CD14-positive monocyte (primary cell): Measurements from ENCODE around the gene APH1B. TPM values are rescaled to one million over a fixed set of nuclear protein-coding genes. Genes with fewer than 3 reads are reported as not detected.
"Not testable (repeated sequence)": the region's sequence is repeated elsewhere in the genome, so short reads cannot be mapped to it uniquely, and the experiment has no call there.

ENCODE experiments used
- DNase-seq, 3 donors: peaks; one replicate each; pipeline ENCODE4 v3.0.0-alpha.2; 2011 to 2022
- H2AFZ ChIP-seq: 2 replicates; pipeline ENCODE4 v1.6.0; 2012; ENCODE audit warnings: mild to moderate bottlenecking, low read depth, low read length, inconsistent platforms; ENCODE audit not compliant: insufficient read depth, poor library complexity, severe bottlenecking
- H3K27ac ChIP-seq, 2 donors: 1 replicate in 1 of 2; 2 replicates in 1 of 2; pipeline ENCODE4 v1.5.1; 2012 to 2013; ENCODE audit warnings: low read length in 2 of 2, control low read depth in 1 of 2, inconsistent platforms in 1 of 2, low read depth in 1 of 2, mild to moderate bottlenecking in 1 of 2
- H3K27me3 ChIP-seq, 2 donors: one replicate each; pipeline versions ENCODE4 v1.6.0 to v1.6.1; 2011 to 2013; ENCODE audit warnings: low read length in 2 of 2; ENCODE audit not compliant: control insufficient read depth in 2 of 2, insufficient read depth in 2 of 2
- H3K36me3 ChIP-seq, 2 donors: replicated peaks in 1 of 2; 1 replicate in 1 of 2; 2 replicates in 1 of 2; pipeline versions ENCODE4 v1.5.1 to v1.6.1; 2012 to 2013; ENCODE audit warnings: low read length in 2 of 2, control low read depth in 1 of 2, inconsistent platforms in 1 of 2, mild to moderate bottlenecking in 1 of 2; ENCODE audit not compliant: insufficient read depth in 2 of 2, control insufficient read depth in 1 of 2
- H3K4me1 ChIP-seq, 2 donors: 1 replicate in 1 of 2; 2 replicates in 1 of 2; pipeline versions ENCODE4 v1.5.1 to v1.6.1; 2012 to 2013; ENCODE audit warnings: low read length in 2 of 2, control low read depth in 1 of 2, inconsistent platforms in 1 of 2, mild to moderate bottlenecking in 1 of 2, moderate library complexity in 1 of 2; ENCODE audit not compliant: insufficient read depth in 2 of 2, control insufficient read depth in 1 of 2
- H3K4me2 ChIP-seq: replicated peaks from 2 replicates; pipeline ENCODE3; 2012; ENCODE audit warnings: low read length, moderate library complexity, mild to moderate bottlenecking; ENCODE audit not compliant: poor library complexity, severe bottlenecking; ENCODE audit errors: extremely low read depth
- H3K4me3 ChIP-seq, 3 experiments: fragments of 200-600 bp in 1 of 3; sonication (generic) in 1 of 3; replicated peaks in 1 of 3; 1 replicate in 2 of 3; 2 replicates in 1 of 3; pipeline ENCODE4 v1.5.1; 2011 to 2013; ENCODE audit warnings: low read length in 3 of 3, mild to moderate bottlenecking in 3 of 3, control low read depth in 2 of 3, low read depth in 2 of 3, inconsistent platforms in 1 of 3, moderate library complexity in 1 of 3
- H3K79me2 ChIP-seq: 2 replicates; pipeline ENCODE4 v1.6.0; 2012; ENCODE audit warnings: mild to moderate bottlenecking, control low read depth, inconsistent platforms, low read length, moderate library complexity; ENCODE audit not compliant: insufficient read depth
- H3K9ac ChIP-seq: 2 replicates; pipeline ENCODE4 v1.6.0; 2017; ENCODE audit warnings: low read length, mild to moderate bottlenecking; ENCODE audit not compliant: insufficient read depth, poor library complexity, severe bottlenecking
- H3K9me3 ChIP-seq, 2 donors: replicated peaks in 1 of 2; 1 replicate in 1 of 2; 2 replicates in 1 of 2; pipeline versions ENCODE4 v1.5.1 to v1.6.1; 2012 to 2013; ENCODE audit warnings: low read length in 2 of 2, control low read depth in 1 of 2; ENCODE audit not compliant: control insufficient read depth in 1 of 2, insufficient read depth in 1 of 2
- H4K20me1 ChIP-seq: 2 replicates; pipeline ENCODE4 v1.6.0; 2012; ENCODE audit warnings: mild to moderate bottlenecking, low read length, control low read depth, moderate library complexity; ENCODE audit not compliant: insufficient read depth
- H3K27ac Mint-ChIP-seq, 7 donors: one replicate each; pipeline ENCODE4 v1.8.0; 2020; ENCODE audit warnings: mild to moderate bottlenecking in 7 of 7, mixed read lengths in 7 of 7, moderate library complexity in 6 of 7, inconsistent platforms in 2 of 7
- H3K27me3 Mint-ChIP-seq, 3 donors: one replicate each; pipeline ENCODE4 v1.8.0; 2021 to 2022; ENCODE audit warnings: low read depth in 3 of 3, mild to moderate bottlenecking in 3 of 3, mixed read lengths in 3 of 3, moderate library complexity in 3 of 3, inconsistent platforms in 1 of 3
- H3K36me3 Mint-ChIP-seq, 2 donors: one replicate each; pipeline ENCODE4 v1.8.0; 2020; ENCODE audit warnings: mixed read lengths in 2 of 2, inconsistent platforms in 1 of 2, mild to moderate bottlenecking in 1 of 2
- H3K4me1 Mint-ChIP-seq: one replicate; pipeline ENCODE4 v1.8.0; 2020; ENCODE audit warnings: mild to moderate bottlenecking, mixed read lengths
- H3K4me3 Mint-ChIP-seq, 2 donors: one replicate each; pipeline ENCODE4 v1.8.0; 2020; ENCODE audit warnings: mild to moderate bottlenecking in 2 of 2, mixed read lengths in 2 of 2, moderate library complexity in 1 of 2
- H3K9me3 Mint-ChIP-seq, 7 donors: one replicate each; pipeline ENCODE4 v1.8.0; 2020 to 2022; ENCODE audit warnings: mixed read lengths in 7 of 7, mild to moderate bottlenecking in 6 of 7, moderate library complexity in 6 of 7, inconsistent platforms in 2 of 7
- CTCF ChIP-seq: fragments of 200-600 bp; IDR thresholded peaks from one replicate; pipeline ENCODE4 v1.8.0; 2022; ENCODE audit warnings: antibody characterized with exemption, mild to moderate bottlenecking
- WGBS: methylation state at CpG from one replicate; pipeline ENCODE4 v1.1.5; 2013; ENCODE audit warnings: missing lambda C conversion rate; ENCODE audit not compliant: insufficient coverage; 5-methylcytosine and 5-hydroxymethylcytosine counted together
- intact Hi-C, 2 donors: fragments of 100-400 bp; cut with micrococcal nuclease; formaldehyde crosslinking; loops; one replicate each; pipeline versions ENCODE4 v1.15.0 to v1.15.1; 2023
- polyA plus RNA-seq, 3 donors: library from polyadenylated mRNA; depleted of rRNA in 1 of 3; unstranded in 2 of 3; stranded (reverse) in 1 of 3; fragments of 300-500 nt in 2 of 3; fragments of >200 nt in 1 of 3; fragmentation: Illumina TruSeq in 2 of 3; gene quantifications; 1 replicate in 2 of 3; 2 replicates in 1 of 3; pipeline ENCODE4 v1.2.3, GENCODE V29; 2012 to 2021

The APH1B gene
- polyA plus RNA-seq, 3 donors: 13.6 to 57.1 (median 54.8) TPM

- intact Hi-C loops: no loop called here
- H3K27ac Mint-ChIP-seq: peak overlapping the region in 3 of 7 donors; percentile 33 to 78 (median 53)
- H3K36me3 Mint-ChIP-seq: peaks cover 8 to 17% of the 10 kb centered on the region in 2 donors
- Histone ChIP-seq H3K4me1 (peaks cover 73 to 82% of the 10 kb centered on the region in 2 donors), H3K9ac (no peak overlapping the region), H3K36me3 (peaks cover 0 to 5% of the 10 kb centered on the region in 2 donors), H3K27me3 (no peaks in the 10 kb centered on the region), H3K9me3 (no peaks in the 10 kb centered on the region), H2AFZ (no peak overlapping the region), H3K4me2 (no peak overlapping the region), H3K79me2 (peaks cover 99% of the 10 kb centered on the region), H3K4me3 (no peak overlapping the region), H4K20me1 (peaks cover 87% of the 10 kb centered on the region), H3K27ac (peak overlapping the region in 1 of 2 donors; percentile 46)
- H3K27me3 Mint-ChIP-seq: no peaks in the 10 kb centered on the region
- DNase-seq: no peak
- no peak for TF ChIP-seq CTCF
- peaks cover 73% of the 10 kb centered on the region for H3K4me1 Mint-ChIP-seq
- H3K9me3 Mint-ChIP-seq: no peaks in the 10 kb centered on the region
- no peak overlapping the region for H3K4me3 Mint-ChIP-seq
Observed at GRCh38 chr15:63236272-63236671, 41.1 kb upstream of the APH1B start.

- Histone ChIP-seq H3K4me3 (peak overlapping the region in 1 of 3 experiments; percentile 22), H3K79me2 (peaks cover 100% of the 10 kb centered on the region), H4K20me1 (peaks cover 89% of the 10 kb centered on the region), H3K36me3 (peaks cover 0 to 12% of the 10 kb centered on the region in 2 donors), H3K27ac (peak overlapping the region in 1 of 2 donors; percentile 43), H3K4me1 (peaks cover 66 to 74% of the 10 kb centered on the region in 2 donors)
- Mint-ChIP-seq H3K4me1 (peaks cover 65% of the 10 kb centered on the region), H3K27ac (peak overlapping the region; percentile 15 to 80 (median 33)), H3K36me3 (peaks cover 11 to 24% of the 10 kb centered on the region in 2 donors), H3K4me3 (peak overlapping the region in 1 of 2 donors; percentile 21)
- H2AFZ ChIP-seq, H3K27me3 ChIP-seq, H3K9ac ChIP-seq, H3K9me3 ChIP-seq, intact Hi-C loops, H3K27me3 Mint-ChIP-seq, DNase-seq, H3K9me3 Mint-ChIP-seq, H3K4me2 ChIP-seq: not testable (repeated sequence)
- WGBS: no CpG with 5 or more reads among the region's 1 CpG
Observed at GRCh38 chr15:63237086-63237485, 40.3 kb upstream of the APH1B start.
